Fibroblast of skin of left quadriceps (primary cell): Measurements from ENCODE around the gene ZNF777.

Source experiments
- DNase-seq, 2 experiments: peaks; one replicate each; pipeline ENCODE4 v3.0.0-alpha.2; 2013; ENCODE audit warnings: low read depth in 2 of 2

The ZNF777 gene

GRCh38 chr7:149476791-149477190 is 15.9 kb upstream of the ZNF777 start:
- DNase-seq = no peak

DNA sequence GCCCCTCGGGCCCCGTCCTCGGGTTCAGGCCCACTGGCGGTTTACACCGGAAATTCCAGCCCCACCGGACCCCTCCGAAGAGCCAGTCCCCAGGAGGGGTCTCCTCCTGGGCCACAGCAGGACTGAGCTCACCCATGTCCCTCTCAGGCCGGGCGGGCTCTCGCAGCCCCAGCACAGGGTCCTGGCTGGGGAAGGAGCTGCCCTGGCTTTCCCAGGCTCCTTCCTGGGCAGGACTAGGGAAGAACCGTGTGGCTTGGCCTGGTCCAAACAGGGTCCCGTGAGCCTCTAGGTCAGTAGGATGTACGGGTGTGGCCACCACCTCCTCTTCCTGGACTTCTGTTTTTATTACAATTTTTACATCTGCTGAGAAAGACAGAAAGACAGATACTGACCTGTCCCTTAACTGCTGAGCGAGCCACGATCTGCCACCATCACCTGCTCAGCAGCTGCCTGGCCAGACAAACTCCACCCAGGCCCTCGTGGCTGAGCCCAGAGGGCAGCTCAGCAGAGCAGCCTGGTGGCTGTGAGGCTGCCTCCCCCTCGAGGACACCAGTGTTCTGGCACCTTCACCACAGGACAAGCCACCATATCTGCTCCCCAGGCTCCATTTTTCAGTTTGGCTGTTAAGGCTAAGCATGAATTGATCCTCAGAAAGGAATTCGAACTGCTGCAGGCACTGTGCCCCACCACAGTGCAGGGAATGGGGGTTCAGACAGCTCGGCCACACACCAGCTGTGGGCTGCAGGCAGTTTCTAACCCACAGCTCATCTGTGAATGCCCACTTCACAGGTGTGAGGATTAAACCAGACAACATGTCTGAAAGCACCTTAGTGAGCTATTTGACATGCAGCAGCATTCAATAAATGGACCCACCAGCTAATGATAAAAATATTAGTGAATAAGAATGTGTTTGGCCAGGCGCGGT is 14.5 kb upstream of the ZNF777 start:
- no peak for DNase-seq

- no peak for DNase-seq
Measured at GRCh38 chr7:149474309-149475120, 13.7 kb upstream of the ZNF777 start.

- DNase-seq = no peak
Measured at GRCh38 chr7:149473251-149473650, 12.4 kb upstream of the ZNF777 start.

DNA sequence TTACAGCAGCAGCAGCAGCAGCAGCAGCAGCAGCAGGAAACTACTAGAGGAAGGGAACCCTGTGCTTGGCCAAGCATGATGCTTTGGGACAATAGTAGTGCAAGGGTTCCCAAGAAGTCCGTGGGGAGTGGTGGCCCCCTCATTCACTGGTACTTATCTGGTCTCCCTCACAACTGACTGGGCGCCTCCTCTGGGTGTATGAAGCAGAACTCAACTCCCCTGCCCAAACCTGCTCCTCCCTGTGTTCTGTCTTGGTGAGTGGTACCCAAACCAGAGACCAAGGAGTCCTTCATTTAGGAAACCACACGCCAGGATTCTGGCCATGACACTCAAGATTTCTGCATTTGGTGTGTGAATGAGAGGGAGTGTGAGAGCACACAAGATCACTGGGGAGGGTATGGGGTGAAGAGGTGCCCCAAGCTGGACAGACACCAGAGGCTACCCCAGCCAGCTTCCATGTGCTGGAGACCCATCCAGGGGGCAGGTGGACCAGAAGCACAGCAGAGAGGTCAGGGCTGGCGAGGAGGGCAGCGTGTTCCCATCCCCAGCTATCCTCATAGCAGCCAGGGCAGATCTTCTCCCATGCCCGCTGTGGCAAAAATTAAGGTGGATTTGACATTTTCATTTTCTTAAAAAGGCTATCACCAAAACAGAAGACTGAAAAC is 10.6 kb upstream of the ZNF777 start:
- DNase-seq = no peak

- DNase-seq = no peak
Measured at GRCh38 chr7:149469806-149470205, 8.9 kb upstream of the ZNF777 start.

GRCh38 chr7:149468208-149468607 is 7.3 kb upstream of the ZNF777 start:
- no peak for DNase-seq

- DNase-seq = no peak
Measured at GRCh38 chr7:149467321-149467859, 6.5 kb upstream of the ZNF777 start.

- DNase-seq = no peak
Measured at GRCh38 chr7:149466364-149466763, 5.5 kb upstream of the ZNF777 start.

- no peak for DNase-seq
Measured at GRCh38 chr7:149463500-149464161, 2.8 kb upstream of the ZNF777 start.

- DNase-seq = no peak
Measured at GRCh38 chr7:149462101-149462520, 1.2 kb upstream of the ZNF777 start.

GRCh38 chr7:149459540-149460452 is 1.1 kb downstream of the ZNF777 start:
- no peak for DNase-seq

DNA sequence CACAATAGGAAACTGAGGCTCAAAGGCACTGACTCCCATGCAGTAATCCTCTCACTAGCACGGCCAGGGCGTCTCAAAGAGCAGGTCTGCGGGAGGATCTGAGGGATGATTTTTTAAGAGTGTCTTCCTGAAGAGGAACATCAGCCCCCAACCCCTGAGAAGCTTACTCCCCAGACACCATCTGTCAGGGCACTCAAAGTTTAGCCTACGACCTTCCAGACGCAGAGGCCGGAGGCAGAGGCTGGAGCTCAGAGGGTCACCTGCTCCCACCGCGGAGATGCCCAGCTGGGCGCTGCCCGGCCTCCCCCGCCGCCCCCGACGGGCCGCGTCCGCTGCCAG is 1.7 kb downstream of the ZNF777 start:
- DNase-seq = no peak

DNA sequence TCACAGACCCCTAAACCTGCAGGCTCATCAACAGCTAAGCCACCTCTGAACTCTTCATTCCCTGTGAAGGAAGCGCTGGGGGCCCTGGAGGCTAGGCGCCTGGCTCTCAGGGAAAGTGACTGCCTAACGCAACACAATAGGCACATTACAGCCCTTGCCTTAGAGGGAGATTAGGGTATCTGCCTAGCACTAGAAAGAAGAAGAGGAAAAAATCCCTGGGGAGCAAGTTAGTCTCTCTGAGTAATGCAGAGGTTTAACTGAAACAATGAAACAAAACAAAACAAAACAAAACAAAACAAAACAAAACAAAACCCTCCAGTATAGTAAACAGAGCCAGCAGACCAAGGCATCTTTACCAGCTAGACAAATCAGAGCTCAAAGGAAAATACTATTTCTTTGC is 2.6 kb downstream of the ZNF777 start:
- DNase-seq = no peak

- no peak for DNase-seq
Measured at GRCh38 chr7:149457766-149458165, 3.1 kb downstream of the ZNF777 start.

GRCh38 chr7:149456506-149457421 is 4.1 kb downstream of the ZNF777 start:
- DNase-seq = no peak

GRCh38 chr7:149455175-149455950 is 5.5 kb downstream of the ZNF777 start:
- no peak for DNase-seq

- DNase-seq = no peak
Measured at GRCh38 chr7:149454750-149455149, 6.1 kb downstream of the ZNF777 start.

- no peak for DNase-seq
Measured at GRCh38 chr7:149454006-149454405, 6.9 kb downstream of the ZNF777 start.
